ENCODE results near the gene ESYT1.

ESYT1 gene

DNA sequence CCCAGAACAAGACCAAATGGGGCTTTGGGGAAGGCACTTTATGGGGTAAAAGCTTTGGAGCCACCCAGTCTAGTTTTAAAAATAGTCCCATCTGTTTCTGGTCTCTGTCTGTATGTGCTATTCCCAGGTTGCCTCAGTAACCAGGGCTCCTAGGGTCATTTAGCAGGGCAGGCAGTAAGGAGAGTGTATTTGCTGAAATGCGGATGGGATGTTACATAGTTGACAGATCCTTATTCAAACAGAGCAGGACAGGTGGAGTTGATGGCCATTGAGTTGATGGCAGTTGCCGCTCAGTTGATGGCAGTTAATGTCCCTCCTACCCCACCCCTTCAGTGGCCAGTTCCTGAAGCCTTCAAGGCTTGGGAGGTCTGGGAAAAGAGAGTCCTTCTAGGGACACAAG, 5.4 kb upstream of the ESYT1 start:
- TF ChIP-seq, protein P1, sequence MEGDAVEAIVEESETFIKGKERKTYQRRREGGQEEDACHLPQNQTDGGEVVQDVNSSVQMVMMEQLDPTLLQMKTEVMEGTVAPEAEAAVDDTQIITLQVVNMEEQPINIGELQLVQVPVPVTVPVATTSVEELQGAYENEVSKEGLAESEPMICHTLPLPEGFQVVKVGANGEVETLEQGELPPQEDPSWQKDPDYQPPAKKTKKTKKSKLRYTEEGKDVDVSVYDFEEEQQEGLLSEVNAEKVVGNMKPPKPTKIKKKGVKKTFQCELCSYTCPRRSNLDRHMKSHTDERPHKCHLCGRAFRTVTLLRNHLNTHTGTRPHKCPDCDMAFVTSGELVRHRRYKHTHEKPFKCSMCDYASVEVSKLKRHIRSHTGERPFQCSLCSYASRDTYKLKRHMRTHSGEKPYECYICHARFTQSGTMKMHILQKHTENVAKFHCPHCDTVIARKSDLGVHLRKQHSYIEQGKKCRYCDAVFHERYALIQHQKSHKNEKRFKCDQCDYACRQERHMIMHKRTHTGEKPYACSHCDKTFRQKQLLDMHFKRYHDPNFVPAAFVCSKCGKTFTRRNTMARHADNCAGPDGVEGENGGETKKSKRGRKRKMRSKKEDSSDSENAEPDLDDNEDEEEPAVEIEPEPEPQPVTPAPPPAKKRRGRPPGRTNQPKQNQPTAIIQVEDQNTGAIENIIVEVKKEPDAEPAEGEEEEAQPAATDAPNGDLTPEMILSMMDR (IDR thresholded peaks at IDR 0.05) = no peak

GRCh38 chr12:56124133-56124532, 3.9 kb upstream of the ESYT1 start:
- TF ChIP-seq, protein P1 (IDR thresholded peaks at IDR 0.05) = no peak

GRCh38 chr12:56126732-56127239, 1.3 kb upstream of the ESYT1 start:
- TF ChIP-seq, protein P1 (IDR thresholded peaks at IDR 0.05) = no peak

- TF ChIP-seq, protein P1 (IDR thresholded peaks at IDR 0.05) = no peak
Observed at GRCh38 chr12:56127485-56127887, 581 bp upstream of the ESYT1 start.

DNA sequence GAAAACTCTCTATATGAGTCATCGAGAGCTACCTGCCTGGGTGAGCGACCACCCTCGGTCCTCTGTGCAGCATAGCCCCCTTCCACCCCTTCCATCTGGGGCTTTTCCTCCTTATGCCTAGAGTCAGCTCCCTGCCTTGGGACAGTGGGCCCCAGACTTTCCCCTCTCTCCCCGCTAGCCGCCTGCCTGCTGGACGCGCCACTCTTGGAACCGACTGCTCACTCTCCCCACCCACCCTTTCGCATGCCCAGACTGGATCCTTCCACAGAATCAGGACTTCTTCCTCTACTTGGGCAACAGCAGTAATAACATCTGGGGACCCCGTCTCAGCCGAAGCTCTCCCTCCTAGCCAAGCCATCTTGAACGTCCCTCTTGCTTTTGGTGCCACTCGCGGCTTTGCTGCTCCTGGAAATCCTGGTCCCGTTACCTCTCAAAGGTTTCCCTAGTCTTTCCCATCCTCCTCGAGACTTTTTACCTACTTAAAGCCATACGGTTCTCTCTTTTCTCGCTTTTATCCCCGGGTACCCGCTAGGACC, 671 bp downstream of the ESYT1 start:
- TF ChIP-seq, protein P1 (IDR thresholded peaks at IDR 0.05) = no peak

GRCh38 chr12:56129206-56129941, 1.3 kb downstream of the ESYT1 start:
- TF ChIP-seq, protein P1 (IDR thresholded peaks at IDR 0.05) = no peak

DNA sequence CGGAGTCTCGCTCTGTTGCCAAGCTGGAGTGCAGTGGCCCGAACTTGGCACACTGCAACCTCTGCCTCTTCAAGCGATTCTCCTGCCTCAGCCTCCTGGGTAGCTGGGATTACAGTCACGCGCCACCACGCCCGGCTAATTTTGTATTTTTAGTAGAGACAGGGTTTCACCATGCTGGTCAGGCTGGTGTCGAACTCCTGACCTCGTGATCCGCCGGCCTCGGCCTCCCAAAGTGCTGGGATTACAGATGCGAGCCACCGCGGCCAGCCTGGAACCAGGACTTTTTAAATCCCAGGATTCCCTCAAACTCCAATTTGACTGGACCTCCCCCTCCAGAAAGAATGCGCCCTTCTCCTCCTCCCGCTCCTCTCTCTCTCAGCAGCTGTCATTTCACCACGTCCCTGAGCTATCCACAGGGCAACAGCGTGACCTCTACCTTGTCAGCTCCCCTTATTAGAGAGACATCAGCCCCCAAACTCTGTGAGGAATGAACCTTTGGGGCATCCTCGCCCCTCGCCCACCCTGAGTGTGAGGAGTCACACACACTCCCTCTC, 2.0 kb downstream of the ESYT1 start:
- TF ChIP-seq, protein P1 (IDR thresholded peaks at IDR 0.05) = no peak
